ENCODE results near the gene CAPN1. TPM values are rescaled to one million over a fixed set of nuclear protein-coding genes. Genes with fewer than 3 reads are reported as not detected.
"Not testable (repeated sequence)": the region's sequence is repeated elsewhere in the genome, so short reads cannot be mapped to it uniquely, and the experiment has no call there.

The CAPN1 gene
- total and polyA plus RNA-seq, 2 experiments from 2014 or later, result 133 to 202 TPM

DNA sequence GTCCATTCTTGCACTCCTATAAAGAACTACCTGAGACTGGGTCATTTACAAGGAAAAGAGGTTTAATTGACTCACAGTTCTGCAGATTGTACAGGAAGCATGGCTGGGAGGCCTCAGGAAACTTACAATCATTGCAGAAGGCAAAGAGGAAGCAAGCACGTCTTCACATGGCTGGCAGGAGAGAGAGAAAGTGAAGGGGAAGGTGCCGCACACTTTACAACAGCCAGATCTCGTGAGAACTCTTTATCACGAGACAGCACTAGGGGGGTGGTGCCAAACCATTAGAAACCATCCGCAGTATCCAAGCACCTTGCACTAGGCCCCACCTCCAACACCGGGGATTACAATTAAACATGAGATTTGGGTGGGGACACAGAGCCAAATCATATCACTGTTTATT lies 60.7 kb downstream of the CAPN1 start:
- 82% methylated on average over 6 of the region's 6 CpGs for WGBS (ENCODE audit: low lambda C conversion rate, missing lambda C conversion rate)
- no peaks in the 10 kb centered on the region for H3K9me3 ChIP-seq (ENCODE audit: low read depth)
- no peaks in the 10 kb centered on the region for H3K79me2 ChIP-seq
- H3K4me3 ChIP-seq, result no peak overlapping the region
- DNase-seq (ENCODE audit: low spot score), result no peak
- H3K27ac ChIP-seq, result no peak overlapping the region
- peaks cover 3% of the 10 kb centered on the region for H3K4me1 ChIP-seq (ENCODE audit: insufficient read depth)
- no peaks in the 10 kb centered on the region for H3K27me3 ChIP-seq
- no peak overlapping the region for H3K4me2 ChIP-seq
- no peaks in the 10 kb centered on the region for H3K9me2 ChIP-seq (replicated peaks; ENCODE audit: insufficient read depth)
- no peak overlapping the region for H2AFZ ChIP-seq
- TF ChIP-seq EZH2phosphoT487 (IDR thresholded peaks at IDR 0.05; ENCODE audit: low read depth, severe bottlenecking, unreplicated experiment), result no peak
- no peak for TF ChIP-seq CTCF (IDR thresholded peaks at IDR 0.05; ENCODE audit: poor library complexity)
- no peak for TF ChIP-seq EZH2 (IDR thresholded peaks at IDR 0.05; ENCODE audit: borderline replicate concordance)
- no peaks in the 10 kb centered on the region for H3K36me3 ChIP-seq (replicated peaks; ENCODE audit: insufficient read depth, low read depth)
- H4K20me1 ChIP-seq (ENCODE audit: insufficient read depth, poor library complexity, severe bottlenecking), result no peaks in the 10 kb centered on the region

DNA sequence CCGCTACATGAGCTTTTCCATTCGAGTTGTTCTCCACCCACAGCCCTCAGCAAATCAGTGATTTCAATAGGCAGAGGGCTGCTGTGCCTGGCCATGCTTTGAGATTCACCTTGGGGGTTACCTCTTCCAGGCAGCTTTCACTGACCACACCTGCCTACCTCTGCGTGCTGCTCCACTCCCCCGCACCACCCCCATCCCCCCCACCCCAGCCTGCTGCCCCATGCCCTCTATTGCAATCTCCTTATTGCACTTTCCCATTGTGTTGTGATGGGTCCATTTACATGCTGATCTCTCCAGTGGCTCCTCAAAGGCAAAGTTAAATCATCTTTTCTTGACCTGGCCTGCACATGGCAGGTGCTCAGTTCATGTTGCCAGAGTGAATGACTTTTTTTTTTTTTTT lies 62.1 kb downstream of the CAPN1 start:
- peaks cover 3% of the 10 kb centered on the region for H3K4me1 ChIP-seq (ENCODE audit: insufficient read depth)
- DNase-seq (ENCODE audit: low spot score), result no peak
- H3K9me3 ChIP-seq (ENCODE audit: low read depth), result no peaks in the 10 kb centered on the region
- no peaks in the 10 kb centered on the region for H3K79me2 ChIP-seq
- no peaks in the 10 kb centered on the region for H4K20me1 ChIP-seq (ENCODE audit: insufficient read depth, poor library complexity, severe bottlenecking)
- no peak overlapping the region for H3K4me3 ChIP-seq
- H3K9me2 ChIP-seq (replicated peaks; ENCODE audit: insufficient read depth), result no peaks in the 10 kb centered on the region
- H3K36me3 ChIP-seq (replicated peaks; ENCODE audit: insufficient read depth, low read depth), result no peaks in the 10 kb centered on the region
- H2AFZ ChIP-seq, result no peak overlapping the region
- H3K27me3 ChIP-seq, result no peaks in the 10 kb centered on the region
- H3K4me2 ChIP-seq, result no peak overlapping the region
- H3K27ac ChIP-seq, result no peak overlapping the region
- TF ChIP-seq EZH2phosphoT487 (IDR thresholded peaks at IDR 0.05; ENCODE audit: low read depth, severe bottlenecking, unreplicated experiment), result no peak
- TF ChIP-seq CTCF (IDR thresholded peaks at IDR 0.05; ENCODE audit: poor library complexity), result no peak
- TF ChIP-seq EZH2 (IDR thresholded peaks at IDR 0.05; ENCODE audit: borderline replicate concordance), result no peak
- 43% methylated on average over 4 of the region's 4 CpGs for WGBS (ENCODE audit: low lambda C conversion rate, missing lambda C conversion rate)

- H3K36me3 ChIP-seq (replicated peaks; ENCODE audit: insufficient read depth, low read depth); H3K79me2 ChIP-seq; H3K9me2 ChIP-seq (replicated peaks; ENCODE audit: insufficient read depth); H3K27me3 ChIP-seq; H3K9me3 ChIP-seq (ENCODE audit: low read depth); DNase-seq (ENCODE audit: low spot score); H4K20me1 ChIP-seq (ENCODE audit: insufficient read depth, poor library complexity, severe bottlenecking); H2AFZ ChIP-seq; H3K4me3 ChIP-seq; H3K4me1 ChIP-seq (ENCODE audit: insufficient read depth); H3K4me2 ChIP-seq: not testable (repeated sequence)
- 85% methylated on average over 7 of the region's 8 CpGs for WGBS (ENCODE audit: low lambda C conversion rate, missing lambda C conversion rate)
- peak overlapping the region; percentile 25 for H3K27ac ChIP-seq
Measured at GRCh38 chr11:65245046-65245445, 63.3 kb downstream of the CAPN1 start.

- Histone ChIP-seq H3K4me2 (no peak overlapping the region), H3K27me3 (no peaks in the 10 kb centered on the region), H3K4me1 (ENCODE audit: insufficient read depth) (peaks cover 3% of the 10 kb centered on the region), H3K9me2 (replicated peaks; ENCODE audit: insufficient read depth) (no peaks in the 10 kb centered on the region), H3K9me3 (ENCODE audit: low read depth) (no peaks in the 10 kb centered on the region), H2AFZ (no peak overlapping the region), H3K36me3 (replicated peaks; ENCODE audit: insufficient read depth, low read depth) (no peaks in the 10 kb centered on the region), H3K27ac (peak overlapping the region; percentile 70), H3K79me2 (no peaks in the 10 kb centered on the region), H4K20me1 (ENCODE audit: insufficient read depth, poor library complexity, severe bottlenecking) (no peaks in the 10 kb centered on the region), H3K4me3 (no peak overlapping the region)
- TF ChIP-seq EZH2phosphoT487 (IDR thresholded peaks at IDR 0.05; ENCODE audit: low read depth, severe bottlenecking, unreplicated experiment) (no peak), CTCF (IDR thresholded peaks at IDR 0.05; ENCODE audit: poor library complexity) (no peak), EZH2 (IDR thresholded peaks at IDR 0.05; ENCODE audit: borderline replicate concordance) (no peak)
- 59% methylated on average over 5 of the region's 5 CpGs for WGBS (ENCODE audit: low lambda C conversion rate, missing lambda C conversion rate)
- no peak for DNase-seq (ENCODE audit: low spot score)
Measured at GRCh38 chr11:65246506-65246905, 64.8 kb downstream of the CAPN1 start.

DNA sequence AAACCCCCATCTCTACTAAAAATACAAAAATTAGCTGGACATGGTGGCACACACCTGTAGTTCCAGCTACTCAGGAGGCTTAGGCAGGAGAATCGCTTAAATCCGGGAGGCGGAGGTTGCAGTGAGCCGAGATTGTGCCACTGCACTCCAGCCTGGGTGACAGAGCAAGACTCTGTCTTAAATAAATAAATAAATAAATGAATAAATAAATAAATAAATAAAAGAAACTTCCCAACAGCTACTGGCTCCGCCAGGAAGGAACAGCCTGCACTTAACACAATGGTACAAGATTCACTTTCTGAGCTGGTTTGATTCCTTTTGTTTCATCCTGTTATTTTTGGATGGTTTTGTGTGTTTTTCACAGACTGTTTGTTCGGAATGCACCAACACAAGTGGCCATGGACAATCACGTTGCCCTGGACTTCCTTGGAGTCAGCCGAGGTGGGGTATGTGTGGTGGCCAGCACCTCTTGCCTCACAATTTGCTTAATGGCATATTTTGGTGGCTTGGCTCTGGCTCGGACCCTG lies 66.5 kb downstream of the CAPN1 start:
- DNase-seq (ENCODE audit: low spot score); H4K20me1 ChIP-seq (ENCODE audit: insufficient read depth, poor library complexity, severe bottlenecking); H3K4me1 ChIP-seq (ENCODE audit: insufficient read depth); H3K79me2 ChIP-seq; H3K4me2 ChIP-seq; H3K9me2 ChIP-seq (replicated peaks; ENCODE audit: insufficient read depth); H2AFZ ChIP-seq; H3K9me3 ChIP-seq (ENCODE audit: low read depth); H3K27ac ChIP-seq; H3K36me3 ChIP-seq (replicated peaks; ENCODE audit: insufficient read depth, low read depth); H3K27me3 ChIP-seq; H3K4me3 ChIP-seq: not testable (repeated sequence)
- WGBS (ENCODE audit: low lambda C conversion rate, missing lambda C conversion rate), result 93% methylated on average over 8 of the region's 9 CpGs
